GM12873 (cell line): ENCODE data around the gene ATXN7L1.

Source experiments
- CTCF ChIP-seq: IDR thresholded peaks from 2 replicates; pipeline ENCODE4 v1.5.1; 2012; ENCODE audit warnings: low read depth, mild to moderate bottlenecking, moderate library complexity, low read length, control low read depth; ENCODE audit not compliant: insufficient read depth; ENCODE audit errors: missing control alignments

ATXN7L1 gene

GRCh38 chr7:105734233-105734632, 142.2 kb downstream of the ATXN7L1 start:
- no peak for TF ChIP-seq CTCF

- no peak for TF ChIP-seq CTCF
These were observed 145.4 kb downstream of the ATXN7L1 start for GRCh38 chr7:105731042-105731441.

GRCh38 chr7:105728028-105728427, 148.4 kb downstream of the ATXN7L1 start:
- TF ChIP-seq CTCF, result no peak

GRCh38 chr7:105724688-105725087, 151.7 kb downstream of the ATXN7L1 start:
- no peak for TF ChIP-seq CTCF

GRCh38 chr7:105723572-105723971, 152.8 kb downstream of the ATXN7L1 start:
- TF ChIP-seq CTCF, result no peak

GRCh38 chr7:105721571-105722104, 154.8 kb downstream of the ATXN7L1 start:
- TF ChIP-seq CTCF, result no peak

GRCh38 chr7:105719919-105720318, 156.5 kb downstream of the ATXN7L1 start:
- no peak for TF ChIP-seq CTCF
